Esophagus (tissue), 2 donors: ENCODE results near the gene DCLK2. TPM values are rescaled to one million over a fixed set of nuclear protein-coding genes. Genes with fewer than 3 reads are reported as not detected.

Source experiments
- H3K27ac ChIP-seq, 2 donors: one replicate each; pipeline ENCODE4 v1.5.1; 2013; ENCODE audit warnings: low read depth in 2 of 2, mild to moderate bottlenecking in 2 of 2, inconsistent platforms in 1 of 2, low read length in 1 of 2, moderate library complexity in 1 of 2
- H3K27me3 ChIP-seq, 2 donors: one replicate each; pipeline ENCODE4 v1.6.1; 2013; ENCODE audit warnings: low read length in 2 of 2, control low read depth in 1 of 2, mild to moderate bottlenecking in 1 of 2; ENCODE audit not compliant: insufficient read depth in 2 of 2, control insufficient read depth in 1 of 2
- H3K36me3 ChIP-seq, 2 donors: one replicate each; pipeline ENCODE4 v1.6.1; 2013; ENCODE audit warnings: low read length in 1 of 2; ENCODE audit not compliant: control insufficient read depth in 2 of 2, insufficient read depth in 2 of 2
- H3K4me1 ChIP-seq, 2 donors: one replicate each; pipeline ENCODE4 v1.6.1; 2013; ENCODE audit warnings: low read length in 1 of 2; ENCODE audit not compliant: control insufficient read depth in 2 of 2, insufficient read depth in 2 of 2
- H3K4me3 ChIP-seq, 2 donors: one replicate each; pipeline ENCODE4 v1.5.1; 2013; ENCODE audit warnings: low read length in 2 of 2, mild to moderate bottlenecking in 2 of 2, low read depth in 1 of 2, moderate library complexity in 1 of 2
- H3K9me3 ChIP-seq, 2 donors: one replicate each; pipeline ENCODE4 v1.6.1; 2013; ENCODE audit warnings: mild to moderate bottlenecking in 2 of 2, low read depth in 1 of 2, low read length in 1 of 2, moderate library complexity in 1 of 2; ENCODE audit not compliant: control insufficient read depth in 2 of 2, insufficient read depth in 1 of 2
- WGBS, 2 donors: extraction: QIAGEN DNeasy Blood & Tissue Kit; methylation state at CpG; one replicate each; pipeline ENCODE4 v1.1.7; 2013; 5-methylcytosine and 5-hydroxymethylcytosine counted together
- polyA plus RNA-seq, 2 donors: library from polyadenylated mRNA; stranded (reverse); fragments of 200-250 nt; gene quantifications; one replicate each; pipeline ENCODE4 v1.2.3, GENCODE V29; 2013
- donor health status: healthy with polysubstance abuse.
- donor health status: Bipolar disorder and iron deficiency.

The DCLK2 gene
- polyA plus RNA-seq = under 1 TPM; 0.74 to 0.75 TPM

DNA sequence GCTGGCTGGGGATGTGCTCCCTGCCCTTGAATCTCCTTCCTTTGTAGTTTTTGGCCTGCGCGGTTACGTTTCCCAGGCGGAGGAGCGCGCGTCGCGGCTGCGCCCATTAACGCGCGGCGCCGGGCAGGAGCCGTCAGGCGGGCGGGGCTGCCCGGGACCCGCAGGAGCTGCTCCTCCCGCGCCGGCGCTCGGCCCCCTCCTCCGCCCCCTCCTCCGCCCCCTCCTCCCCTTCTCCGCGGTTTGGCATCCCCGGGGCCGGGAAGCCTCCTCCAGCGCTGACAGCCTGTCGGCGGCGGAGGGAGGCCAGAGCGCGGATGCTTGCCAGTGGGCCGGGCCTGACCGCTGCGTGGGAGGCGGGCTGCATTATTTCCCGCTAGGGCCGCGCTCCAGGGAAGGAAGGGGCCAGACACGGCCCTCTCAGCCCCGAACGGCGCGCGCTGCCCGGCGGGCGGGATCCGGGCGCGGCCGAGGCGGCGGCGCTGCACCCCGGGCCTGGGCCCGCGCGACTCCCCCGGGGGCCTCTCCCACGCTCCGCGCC lies at the start of gene DCLK2:
DCLK2 (plus strand) TSS at position 405 of the 538 bp plus-strand sequence. CDS start 583 bp downstream, outside the sequence.
- H3K9me3 ChIP-seq = no peaks in the 10 kb centered on the region
- H3K27me3 ChIP-seq = peaks cover 0 to 3% of the 10 kb centered on the region in 2 donors
- peak within 1 kb of the TSS; percentile 50 to 59 for H3K4me3 ChIP-seq
- H3K4me1 ChIP-seq = peaks cover 0 to 5% of the 10 kb centered on the region in 2 donors
- H3K36me3 ChIP-seq = no peaks in the 10 kb centered on the region
- WGBS, 2 donors = 1% methylated on average over 47 to 68 of the region's 68 CpGs
- H3K27ac ChIP-seq = peak within 1 kb of the TSS; percentile 63 to 68

DNA sequence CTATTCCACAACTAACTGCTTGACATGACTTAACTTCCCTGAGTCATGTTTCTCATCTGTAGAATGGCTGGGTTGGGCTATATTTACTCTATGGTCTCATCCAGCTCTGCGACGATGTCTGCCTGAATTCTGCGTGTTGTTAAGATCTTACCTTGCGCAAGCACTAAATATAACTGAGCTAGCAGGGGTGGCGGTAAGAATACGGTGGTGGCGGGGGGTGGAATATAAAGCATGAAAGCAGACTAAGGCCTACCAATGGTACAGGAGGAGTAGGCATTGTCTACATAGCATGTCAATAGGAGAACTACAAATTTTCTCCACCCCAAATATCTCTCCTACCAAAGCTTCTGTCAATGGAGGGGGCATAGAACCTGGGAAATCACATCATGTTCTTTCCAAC lies 45.7 kb upstream of the DCLK2 start:
- no peaks in the 10 kb centered on the region for H3K27me3 ChIP-seq
- H3K36me3 ChIP-seq = no peaks in the 10 kb centered on the region
- WGBS, 2 donors = 82 to 95% methylated on average over 7 of the region's 7 CpGs
- H3K4me1 ChIP-seq = no peaks in the 10 kb centered on the region
- no peak overlapping the region for H3K27ac ChIP-seq
- no peaks in the 10 kb centered on the region for H3K9me3 ChIP-seq
- H3K4me3 ChIP-seq = no peak overlapping the region

DNA sequence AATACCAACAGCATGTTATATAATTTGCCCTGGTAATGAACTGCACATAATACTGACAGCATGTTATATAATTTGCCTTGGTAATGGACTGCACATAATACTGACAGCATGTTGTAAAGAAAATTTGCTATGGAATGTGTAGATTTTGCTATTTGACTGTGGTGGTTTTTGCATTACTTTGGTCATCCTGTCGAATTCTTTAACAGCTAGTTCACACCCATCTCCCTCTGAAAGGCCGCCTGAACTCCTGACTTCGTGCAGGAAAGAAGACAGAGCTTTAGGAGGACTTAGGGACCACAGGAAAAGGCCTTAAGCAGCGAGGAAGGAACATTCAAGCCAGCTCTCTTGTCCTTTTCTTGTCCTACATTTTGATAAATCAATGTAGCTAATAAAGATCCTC lies 45.2 kb upstream of the DCLK2 start:
- no peak overlapping the region for H3K4me3 ChIP-seq
- H3K27ac ChIP-seq = no peak overlapping the region
- no peaks in the 10 kb centered on the region for H3K36me3 ChIP-seq
- 62 to 68% methylated on average over 4 of the region's 4 CpGs for whole genome bisulfite sequencing, 2 donors
- no peaks in the 10 kb centered on the region for H3K9me3 ChIP-seq
- no peaks in the 10 kb centered on the region for H3K4me1 ChIP-seq
- no peaks in the 10 kb centered on the region for H3K27me3 ChIP-seq

DNA sequence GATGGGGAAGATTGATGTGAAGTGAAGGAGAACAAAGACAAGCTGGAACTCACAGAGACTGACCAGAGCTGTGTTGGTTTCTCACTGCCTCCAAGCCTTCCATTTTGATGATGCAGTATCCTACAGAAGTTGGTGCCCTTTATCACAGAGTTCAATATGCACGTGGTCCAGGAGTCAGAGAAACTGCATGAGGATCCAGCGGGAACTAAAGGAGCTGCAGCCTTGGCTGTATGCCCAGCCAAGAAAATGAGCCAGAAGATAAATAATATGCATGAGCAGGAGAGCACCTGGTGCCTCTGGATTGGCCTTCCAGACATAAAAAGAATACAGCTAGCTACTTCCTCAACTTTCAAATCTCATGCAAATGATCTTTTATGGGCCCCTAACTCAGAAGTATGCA lies 44.3 kb upstream of the DCLK2 start:
- Histone ChIP-seq H3K4me1 (no peaks in the 10 kb centered on the region), H3K4me3 (no peak overlapping the region), H3K27ac (no peak overlapping the region), H3K9me3 (no peaks in the 10 kb centered on the region), H3K27me3 (no peaks in the 10 kb centered on the region), H3K36me3 (no peaks in the 10 kb centered on the region)
- WGBS, 2 donors = 17 to 30% methylated on average over 2 of the region's 2 CpGs

DNA sequence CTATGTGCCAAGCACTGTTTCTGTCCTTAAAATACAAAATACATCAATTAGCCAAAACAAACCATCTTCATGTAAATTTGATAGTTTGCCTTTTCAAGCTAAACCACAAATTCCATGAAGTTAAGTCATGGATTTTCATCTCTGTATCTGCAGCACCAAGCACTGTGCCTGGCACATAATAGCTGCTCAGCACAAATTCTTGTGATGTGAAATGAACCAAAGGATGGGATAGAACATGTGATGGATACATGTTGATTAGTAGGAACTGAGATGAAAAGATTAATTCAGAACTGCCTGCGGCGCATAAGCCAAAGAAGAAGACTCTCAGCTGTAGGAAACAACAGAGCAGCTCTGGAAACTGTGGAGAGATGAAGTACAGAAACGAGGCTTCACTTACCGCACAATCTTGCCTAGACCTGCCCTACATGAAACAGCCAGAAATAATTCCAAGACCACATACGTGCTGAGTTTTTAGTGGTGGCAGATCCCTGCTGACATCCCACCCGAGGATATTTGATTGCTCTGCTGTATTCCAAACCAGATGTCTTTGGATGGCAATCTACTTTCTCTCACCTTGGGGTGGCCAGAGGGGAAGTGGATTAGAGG lies 40.9 kb upstream of the DCLK2 start:
- H3K4me1 ChIP-seq = no peaks in the 10 kb centered on the region
- H3K4me3 ChIP-seq = no peak overlapping the region
- peaks cover 0 to 2% of the 10 kb centered on the region in 2 donors for H3K27me3 ChIP-seq
- H3K36me3 ChIP-seq = no peaks in the 10 kb centered on the region
- H3K9me3 ChIP-seq = no peaks in the 10 kb centered on the region
- 55 to 67% methylated on average over 6 of the region's 6 CpGs for WGBS, 2 donors
- no peak overlapping the region for H3K27ac ChIP-seq

DNA sequence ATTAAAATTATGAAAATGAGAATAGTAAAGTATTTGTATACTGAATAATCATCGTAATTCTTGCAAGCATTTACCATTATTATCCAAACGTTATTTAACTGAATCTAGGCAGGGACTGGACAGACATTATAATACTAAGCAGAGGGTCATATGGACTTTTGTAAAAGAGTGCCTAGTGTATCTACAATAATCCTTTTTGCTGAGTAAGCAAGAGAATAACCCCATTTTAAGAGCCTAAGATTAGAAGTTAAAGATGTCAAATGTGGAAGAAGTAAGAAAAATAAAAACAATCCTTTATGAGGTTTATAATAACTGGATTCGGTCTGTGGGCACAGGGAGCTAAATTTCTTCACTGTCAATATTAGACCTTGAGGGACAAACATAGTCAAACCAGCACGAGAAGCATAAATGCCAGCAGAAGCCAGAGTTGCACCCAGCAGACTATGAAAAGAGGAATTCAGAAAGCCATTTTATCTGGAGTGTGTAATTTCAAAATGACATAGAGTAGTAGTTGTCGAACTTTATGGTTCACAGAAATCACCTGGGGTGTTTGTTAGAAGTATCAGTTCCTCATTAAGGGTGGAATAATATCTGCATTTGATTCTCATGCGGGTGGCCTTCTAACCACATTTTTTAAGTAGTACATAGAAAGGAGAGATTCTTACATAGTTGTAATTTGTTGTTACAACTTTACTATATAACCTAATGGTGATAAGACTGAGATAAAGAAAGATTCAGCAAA lies 39.7 kb upstream of the DCLK2 start:
- H3K4me1 ChIP-seq = no peaks in the 10 kb centered on the region
- WGBS, 2 donors = 76 to 77% methylated on average over 6 of the region's 6 CpGs
- H3K4me3 ChIP-seq = no peak overlapping the region
- H3K27ac ChIP-seq = no peak overlapping the region
- no peaks in the 10 kb centered on the region for H3K36me3 ChIP-seq
- H3K9me3 ChIP-seq = no peaks in the 10 kb centered on the region
- H3K27me3 ChIP-seq = peaks cover 0 to 2% of the 10 kb centered on the region in 2 donors

DNA sequence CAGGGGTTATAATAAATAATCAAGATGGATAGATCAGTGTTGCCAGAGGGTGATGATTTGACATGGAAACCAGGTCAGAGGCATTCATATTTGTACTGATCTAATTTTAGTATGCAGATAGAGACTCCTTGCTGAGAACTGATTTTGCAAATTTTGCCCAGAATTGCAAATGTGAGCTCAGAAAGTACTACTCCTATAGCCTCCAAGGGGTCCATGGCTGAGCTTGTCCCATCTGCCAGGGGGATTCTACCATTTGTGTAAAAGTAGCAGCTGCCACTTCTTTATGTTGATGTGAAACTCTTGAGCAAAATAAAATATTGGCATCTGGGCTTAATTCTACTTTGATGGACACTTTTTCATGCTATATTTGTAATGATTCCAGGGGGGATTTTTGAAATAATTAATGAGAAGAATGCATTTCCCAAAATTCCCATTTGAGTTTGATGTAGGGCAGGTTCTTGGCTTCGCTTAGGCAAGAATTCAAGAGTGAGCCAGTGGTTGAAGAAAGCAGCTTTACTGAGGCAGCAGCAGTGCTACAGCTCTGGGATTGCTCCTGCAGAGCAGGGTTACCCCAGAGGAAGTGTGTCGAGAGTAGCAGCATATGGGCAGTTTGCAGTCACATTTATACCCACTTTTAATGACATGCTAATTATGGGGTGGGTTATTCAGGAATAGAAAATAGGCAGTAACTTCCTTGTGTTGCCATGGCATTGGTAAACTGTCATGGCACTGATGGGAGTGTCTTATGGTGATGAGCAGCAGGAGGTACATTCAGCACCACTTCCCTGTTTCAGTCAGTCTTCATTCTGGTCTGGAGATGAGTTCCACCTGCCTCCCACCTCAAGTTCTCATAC lies 38.7 kb upstream of the DCLK2 start:
- Histone ChIP-seq H3K27ac (no peak overlapping the region), H3K9me3 (no peaks in the 10 kb centered on the region), H3K4me1 (no peaks in the 10 kb centered on the region), H3K27me3 (peaks cover 0 to 2% of the 10 kb centered on the region in 2 donors), H3K36me3 (no peaks in the 10 kb centered on the region), H3K4me3 (no peak overlapping the region)
- WGBS, 2 donors = 68 to 74% methylated on average over 2 of the region's 2 CpGs

DNA sequence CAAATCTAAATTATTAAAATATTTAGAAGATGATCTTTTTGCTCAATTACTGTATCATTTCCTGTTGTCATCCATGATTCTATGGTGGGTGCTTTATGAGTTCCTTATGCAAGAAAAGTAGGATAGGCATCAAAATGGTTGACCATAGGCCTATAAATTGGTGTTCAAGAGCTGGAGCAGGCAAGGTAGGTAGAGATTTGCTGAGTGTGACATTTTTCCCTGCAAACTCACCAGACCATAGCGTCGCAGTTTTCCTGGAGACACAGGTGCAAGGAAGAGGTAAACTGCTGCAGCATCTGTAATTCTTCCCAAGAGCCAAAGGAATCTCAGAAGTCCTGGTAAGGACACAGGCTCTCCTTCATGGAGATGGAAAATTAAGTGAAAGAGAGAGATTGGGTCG lies 33.7 kb upstream of the DCLK2 start:
- H3K9me3 ChIP-seq = no peaks in the 10 kb centered on the region
- H3K4me1 ChIP-seq = no peaks in the 10 kb centered on the region
- H3K4me3 ChIP-seq = no peak overlapping the region
- 89 to 92% methylated on average over 3 of the region's 3 CpGs for WGBS, 2 donors
- H3K36me3 ChIP-seq = no peaks in the 10 kb centered on the region
- H3K27me3 ChIP-seq = peaks cover 0 to 2% of the 10 kb centered on the region in 2 donors
- no peak overlapping the region for H3K27ac ChIP-seq

DNA sequence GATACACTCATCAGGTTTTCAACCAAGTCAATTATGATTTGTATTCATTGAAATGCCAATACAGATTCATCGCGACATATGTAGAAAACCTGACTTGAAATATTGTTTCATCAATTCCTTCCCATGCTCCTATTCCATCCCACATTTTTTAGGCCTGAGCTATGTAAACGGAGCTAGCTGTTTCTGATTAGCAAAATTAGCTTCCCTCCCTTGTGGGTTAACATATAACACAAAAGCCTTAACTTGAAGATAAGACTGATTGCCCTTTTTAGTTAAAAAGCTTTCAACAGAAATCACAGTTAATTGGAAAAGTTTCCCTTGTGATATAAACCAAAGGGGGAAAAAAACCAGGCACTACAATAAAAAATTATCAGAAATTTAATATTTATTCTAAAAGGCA lies 32.8 kb upstream of the DCLK2 start:
- 73 to 84% methylated on average over 3 of the region's 3 CpGs for WGBS, 2 donors
- Histone ChIP-seq H3K27ac (no peak overlapping the region), H3K27me3 (peaks cover 0 to 2% of the 10 kb centered on the region in 2 donors)

More for the DNA sequence above, 32.8 kb upstream of the DCLK2 start:
- Histone ChIP-seq H3K9me3 (no peaks in the 10 kb centered on the region), H3K4me3 (no peak overlapping the region), H3K36me3 (no peaks in the 10 kb centered on the region), H3K4me1 (no peaks in the 10 kb centered on the region)
